ENCODE data around the gene SNX21. TPM values are rescaled to one million over a fixed set of nuclear protein-coding genes. Genes with fewer than 3 reads are reported as not detected.

Gene SNX21
- total and polyA plus RNA-seq, 4 donors, result 3.8 to 10.6 (median 4.8) TPM

DNA sequence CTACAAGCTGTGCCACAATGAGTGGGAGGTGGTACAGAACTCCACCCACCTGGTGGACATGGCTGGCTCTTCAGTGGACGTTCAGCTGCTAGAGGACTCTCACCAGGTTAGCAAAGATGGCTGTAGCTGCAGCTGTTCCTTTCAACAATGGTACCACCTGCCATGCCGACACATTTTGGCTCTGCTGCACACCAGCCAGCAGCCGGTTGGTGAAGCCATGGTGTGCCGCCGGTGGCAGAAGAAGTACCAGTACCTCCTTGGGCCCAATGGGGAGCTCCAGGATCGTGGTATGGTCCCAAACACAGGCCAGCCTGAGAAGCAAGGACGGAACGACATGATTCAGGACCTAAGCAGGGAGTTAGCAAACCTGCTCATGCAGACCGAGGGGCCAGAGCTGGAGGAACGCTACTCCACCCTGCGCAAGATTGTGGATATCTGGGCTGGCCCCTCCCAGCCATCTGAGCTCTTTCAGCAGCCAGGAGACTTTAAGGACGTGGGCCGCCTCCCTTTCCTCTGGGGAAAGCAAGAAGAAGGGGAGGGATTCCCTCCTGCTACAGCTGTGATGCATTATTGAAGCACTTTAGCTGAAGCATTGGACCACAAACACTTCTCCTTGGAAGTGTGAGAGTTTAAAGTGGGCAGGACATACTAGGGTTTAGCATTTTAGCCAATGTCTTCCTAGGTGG is 44.6 kb downstream of the SNX21 start:
- TF ChIP-seq RXRA (IDR thresholded peaks at IDR 0.05) (no peak), YY1 (IDR thresholded peaks at IDR 0.05) (no peak)

GRCh38 chr20:45880988-45881788 is 47.6 kb downstream of the SNX21 start, which contains the start of gene ZSWIM1:
ZSWIM1 (plus strand) TSS chr20:45881227; CDS start chr20:45882593, 1,366 bp downstream.
- TF ChIP-seq HNF4G (IDR thresholded peaks at IDR 0.05), result no peak
- TF ChIP-seq GABPA (IDR thresholded peaks at IDR 0.05 in 1 of 2, conservative IDR thresholded peaks at IDR 0.05 in 1 of 2), result peak in 1 of 2 donors; percentile 9
- TF ChIP-seq FOXA1 (IDR thresholded peaks at IDR 0.05), result no peak
- peak; percentile 98 for TF ChIP-seq SP1 (IDR thresholded peaks at IDR 0.05)
- TF ChIP-seq RAD21 (IDR thresholded peaks at IDR 0.05), result peak in 1 of 2 donors; percentile 25
- peak; percentile 90 for TF ChIP-seq REST (IDR thresholded peaks at IDR 0.05)
- TF ChIP-seq JUND (IDR thresholded peaks at IDR 0.05), result no peak
- peak; percentile 23 to 68 for TF ChIP-seq HNF4A (conservative IDR thresholded peaks at IDR 0.05)
- TF ChIP-seq NR2F2 (IDR thresholded peaks at IDR 0.05), result peak; percentile 99
- TF ChIP-seq, protein P1, sequence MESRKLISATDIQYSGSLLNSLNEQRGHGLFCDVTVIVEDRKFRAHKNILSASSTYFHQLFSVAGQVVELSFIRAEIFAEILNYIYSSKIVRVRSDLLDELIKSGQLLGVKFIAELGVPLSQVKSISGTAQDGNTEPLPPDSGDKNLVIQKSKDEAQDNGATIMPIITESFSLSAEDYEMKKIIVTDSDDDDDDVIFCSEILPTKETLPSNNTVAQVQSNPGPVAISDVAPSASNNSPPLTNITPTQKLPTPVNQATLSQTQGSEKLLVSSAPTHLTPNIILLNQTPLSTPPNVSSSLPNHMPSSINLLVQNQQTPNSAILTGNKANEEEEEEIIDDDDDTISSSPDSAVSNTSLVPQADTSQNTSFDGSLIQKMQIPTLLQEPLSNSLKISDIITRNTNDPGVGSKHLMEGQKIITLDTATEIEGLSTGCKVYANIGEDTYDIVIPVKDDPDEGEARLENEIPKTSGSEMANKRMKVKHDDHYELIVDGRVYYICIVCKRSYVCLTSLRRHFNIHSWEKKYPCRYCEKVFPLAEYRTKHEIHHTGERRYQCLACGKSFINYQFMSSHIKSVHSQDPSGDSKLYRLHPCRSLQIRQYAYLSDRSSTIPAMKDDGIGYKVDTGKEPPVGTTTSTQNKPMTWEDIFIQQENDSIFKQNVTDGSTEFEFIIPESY (IDR thresholded peaks at IDR 0.05), result no peak
- TF ChIP-seq YY1 (IDR thresholded peaks at IDR 0.05), result peak; percentile 99
- TF ChIP-seq, protein P2, sequence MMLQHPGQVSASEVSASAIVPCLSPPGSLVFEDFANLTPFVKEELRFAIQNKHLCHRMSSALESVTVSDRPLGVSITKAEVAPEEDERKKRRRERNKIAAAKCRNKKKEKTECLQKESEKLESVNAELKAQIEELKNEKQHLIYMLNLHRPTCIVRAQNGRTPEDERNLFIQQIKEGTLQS (IDR thresholded peaks at IDR 0.05), result no peak
- TF ChIP-seq, protein P3, sequence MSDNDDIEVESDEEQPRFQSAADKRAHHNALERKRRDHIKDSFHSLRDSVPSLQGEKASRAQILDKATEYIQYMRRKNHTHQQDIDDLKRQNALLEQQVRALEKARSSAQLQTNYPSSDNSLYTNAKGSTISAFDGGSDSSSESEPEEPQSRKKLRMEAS (IDR thresholded peaks at IDR 0.05), result no peak
- TF ChIP-seq, protein P4, sequence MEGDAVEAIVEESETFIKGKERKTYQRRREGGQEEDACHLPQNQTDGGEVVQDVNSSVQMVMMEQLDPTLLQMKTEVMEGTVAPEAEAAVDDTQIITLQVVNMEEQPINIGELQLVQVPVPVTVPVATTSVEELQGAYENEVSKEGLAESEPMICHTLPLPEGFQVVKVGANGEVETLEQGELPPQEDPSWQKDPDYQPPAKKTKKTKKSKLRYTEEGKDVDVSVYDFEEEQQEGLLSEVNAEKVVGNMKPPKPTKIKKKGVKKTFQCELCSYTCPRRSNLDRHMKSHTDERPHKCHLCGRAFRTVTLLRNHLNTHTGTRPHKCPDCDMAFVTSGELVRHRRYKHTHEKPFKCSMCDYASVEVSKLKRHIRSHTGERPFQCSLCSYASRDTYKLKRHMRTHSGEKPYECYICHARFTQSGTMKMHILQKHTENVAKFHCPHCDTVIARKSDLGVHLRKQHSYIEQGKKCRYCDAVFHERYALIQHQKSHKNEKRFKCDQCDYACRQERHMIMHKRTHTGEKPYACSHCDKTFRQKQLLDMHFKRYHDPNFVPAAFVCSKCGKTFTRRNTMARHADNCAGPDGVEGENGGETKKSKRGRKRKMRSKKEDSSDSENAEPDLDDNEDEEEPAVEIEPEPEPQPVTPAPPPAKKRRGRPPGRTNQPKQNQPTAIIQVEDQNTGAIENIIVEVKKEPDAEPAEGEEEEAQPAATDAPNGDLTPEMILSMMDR (IDR thresholded peaks at IDR 0.05; ENCODE audit: low read depth, low read length, missing input control), result peak; percentile 1
- TF ChIP-seq EGR1 (IDR thresholded peaks at IDR 0.05; ENCODE audit: low read depth in 2 of 2), result no peak
- no peak for TF ChIP-seq FOXA2 (IDR thresholded peaks at IDR 0.05)
- peak; percentile 81 to 91 for TF ChIP-seq RXRA (IDR thresholded peaks at IDR 0.05)
- TF ChIP-seq TAF1 (conservative IDR thresholded peaks at IDR 0.05), result peak; percentile 79
- Histone ChIP-seq H3K27me3 (ENCODE audit: control insufficient read depth in 4 of 4, insufficient read depth in 4 of 4, low read length in 3 of 4) (no peaks in the 10 kb centered on the region), H3K27ac (ENCODE audit: low read depth in 1 of 2, low read length in 2 of 2) (peak within 1 kb of the TSS; percentile 73 to 82), H3K4me3 (ENCODE audit: low read depth in 1 of 3, low read length in 3 of 3) (peak within 1 kb of the TSS; percentile 65 to 88 (median 77)), H3K9me3 (ENCODE audit: control insufficient read depth in 4 of 4, low read length in 3 of 4) (no peaks in the 10 kb centered on the region), H3K4me1 (ENCODE audit: control insufficient read depth in 4 of 4, insufficient read depth in 4 of 4, low read length in 3 of 4) (peaks cover 0 to 9% (median 4%) of the 10 kb centered on the region in 4 donors), H3K9ac (ENCODE audit: low read depth in 1 of 2, low read length in 2 of 2) (peak within 1 kb of the TSS; percentile 66 to 92), H3K36me3 (ENCODE audit: control insufficient read depth in 4 of 4, insufficient read depth in 3 of 4, low read depth in 1 of 4, low read length in 3 of 4) (peaks cover 6 to 30% (median 15%) of the 10 kb centered on the region in 4 donors)
- peak; percentile 100 for DNase-seq (ENCODE audit: low spot score)
- WGBS, result under 1% methylated on average over 23 of the region's 23 CpGs

More for the DNA sequence above, 44.6 kb downstream of the SNX21 start:
- 94% methylated on average over 13 of the region's 13 CpGs for WGBS
- H3K27me3 ChIP-seq (ENCODE audit: control insufficient read depth in 4 of 4, insufficient read depth in 4 of 4, low read length in 3 of 4), result no peaks in the 10 kb centered on the region
- H3K27ac ChIP-seq (ENCODE audit: low read depth in 1 of 2, low read length in 2 of 2), result no peak overlapping the region
- no peak overlapping the region for H3K4me3 ChIP-seq (ENCODE audit: low read depth in 1 of 3, low read length in 3 of 3)
- H3K36me3 ChIP-seq (ENCODE audit: control insufficient read depth in 4 of 4, insufficient read depth in 3 of 4, low read depth in 1 of 4, low read length in 3 of 4), result peaks cover 6 to 22% (median 12%) of the 10 kb centered on the region in 4 donors
- H3K9me3 ChIP-seq (ENCODE audit: control insufficient read depth in 4 of 4, low read length in 3 of 4), result no peaks in the 10 kb centered on the region
- no peak overlapping the region for H3K9ac ChIP-seq (ENCODE audit: low read depth in 1 of 2, low read length in 2 of 2)
- H3K4me1 ChIP-seq (ENCODE audit: control insufficient read depth in 4 of 4, insufficient read depth in 4 of 4, low read length in 3 of 4), result peaks cover 0 to 6% (median 4%) of the 10 kb centered on the region in 4 donors
- peak; percentile 78 for DNase-seq (ENCODE audit: low spot score)
